Middle frontal gyrus (tissue), 1 donor: ENCODE results near the gene TMEM107.

Experiments used
- DNase-seq: peaks from one replicate; pipeline ENCODE4 v3.0.0-alpha.2; 2015; ENCODE audit warnings: low spot score; ENCODE audit errors: extremely low spot score

Gene TMEM107

GRCh38 chr17:8137645-8138373 lies 38.4 kb downstream of the TMEM107 start:
- DNase-seq = no peak

- no peak for DNase-seq
Observed at GRCh38 chr17:8133941-8134340, 42.2 kb downstream of the TMEM107 start.

- DNase-seq = no peak
Observed at GRCh38 chr17:8133399-8133798, 42.8 kb downstream of the TMEM107 start.

- no peak for DNase-seq
Observed at GRCh38 chr17:8131844-8132441, 44.2 kb downstream of the TMEM107 start.

GRCh38 chr17:8128125-8128784 lies 47.9 kb downstream of the TMEM107 start:
- DNase-seq = no peak

- DNase-seq = no peak
Observed at GRCh38 chr17:8126491-8127066, 49.6 kb downstream of the TMEM107 start.

GRCh38 chr17:8125947-8126490 lies 50.2 kb downstream of the TMEM107 start:
- DNase-seq = no peak

GRCh38 chr17:8125154-8125946 lies 50.8 kb downstream of the TMEM107 start:
- peak; percentile 70 for DNase-seq

GRCh38 chr17:8124350-8125153 lies 51.6 kb downstream of the TMEM107 start:
- no peak for DNase-seq

GRCh38 chr17:8123695-8124349 lies 52.4 kb downstream of the TMEM107 start, which contains the start of gene HES7:
Gene HES7 (minus strand): TSS chr17:8124106. CDS start chr17:8124084, 22 bp downstream.
- DNase-seq = no peak

- no peak for DNase-seq
Observed at GRCh38 chr17:8122924-8123694, 53.1 kb downstream of the TMEM107 start.
